A673 (cell line): ENCODE measurements around the gene EPHB3.
"Not testable (repeated sequence)": the region's sequence is repeated elsewhere in the genome, so short reads cannot be mapped to it uniquely, and the experiment has no call there.

Source experiments
- CTCF ChIP-seq: fragments of 300-800, 200-600 bp; sonication (generic); conservative IDR thresholded peaks from 2 replicates; pipeline ENCODE4 v1.5.1; 2017; ENCODE audit warnings: low read depth, mild to moderate bottlenecking, antibody characterized with exemption, low read length, moderate library complexity, mixed read lengths
- EZH2 ChIP-seq: fragments of 200-600 bp; sonication (generic); IDR thresholded peaks from 2 replicates; pipeline ENCODE4 v1.6.1; 2017; ENCODE audit warnings: borderline replicate concordance, low read depth, mild to moderate bottlenecking, mixed read lengths, antibody characterized with exemption, low read length; ENCODE audit not compliant: poor library complexity, severe bottlenecking

GRCh38 chr3:184617306-184617705 lies 55.7 kb downstream of the EPHB3 start:
- TF ChIP-seq CTCF, EZH2: not testable (repeated sequence)
